Activated naive CD8-positive, alpha-beta T cell treated with anti-CD3 and anti-CD28 coated beads for 36 hours (primary cell): Measurements from ENCODE around the gene PTPRN2. TPM values are rescaled to one million over a fixed set of nuclear protein-coding genes. Genes with fewer than 3 reads are reported as not detected.
"Not testable (repeated sequence)": the region's sequence is repeated elsewhere in the genome, so short reads cannot be mapped to it uniquely, and the experiment has no call there.

Experiments used
- DNase-seq: peaks from one replicate; pipeline ENCODE4 v3.0.0; 2021
- H3K27ac Mint-ChIP-seq: one replicate; pipeline ENCODE4 v1.8.0; 2022; ENCODE audit warnings: mild to moderate bottlenecking, moderate library complexity, mixed read lengths
- H3K27me3 Mint-ChIP-seq: one replicate; pipeline ENCODE4 v1.8.0; 2022; ENCODE audit warnings: mild to moderate bottlenecking, mixed read lengths
- H3K36me3 Mint-ChIP-seq: one replicate; pipeline ENCODE4 v1.8.0; 2021; ENCODE audit warnings: mild to moderate bottlenecking, mixed read lengths
- H3K4me1 Mint-ChIP-seq: one replicate; pipeline ENCODE4 v1.8.0; 2021; ENCODE audit warnings: mixed read lengths
- H3K4me3 Mint-ChIP-seq: one replicate; pipeline ENCODE4 v1.8.0; 2022; ENCODE audit warnings: mild to moderate bottlenecking, moderate library complexity, mixed read lengths
- H3K9me3 Mint-ChIP-seq: one replicate; pipeline ENCODE4 v1.8.0; 2022; ENCODE audit warnings: mixed read lengths
- total RNA-seq, 2 experiments: library from RNA; stranded (reverse); gene quantifications; one replicate each; pipeline ENCODE4 v1.2.3, GENCODE V29; 2021

PTPRN2 gene
- total RNA-seq, 2 experiments from 2014 or later = 0.72 to 0.74 TPM

DNA sequence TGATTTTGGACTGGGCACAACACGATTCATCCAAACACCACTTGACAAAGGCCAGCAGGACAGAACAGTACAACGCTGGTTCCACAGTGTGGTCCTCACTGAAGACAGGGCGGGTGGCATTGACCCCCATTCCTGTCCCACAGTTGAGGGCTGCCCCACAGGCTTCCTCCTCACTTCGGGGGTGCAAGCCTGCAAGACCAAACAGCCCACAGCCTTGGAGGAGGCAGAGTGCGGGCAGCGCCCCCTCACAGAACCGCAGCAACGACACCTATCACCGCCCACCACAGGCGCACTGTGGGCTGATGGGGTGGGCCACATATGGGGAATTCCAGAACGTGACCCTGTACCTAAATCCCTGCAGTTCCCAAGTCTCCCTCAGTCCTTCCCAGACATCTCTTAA is 70.6 kb downstream of the PTPRN2 start:
- DNase-seq = no peak
- Mint-ChIP-seq H3K4me3 (no peak overlapping the region), H3K27ac (no peak overlapping the region), H3K9me3 (peaks cover 7% of the 10 kb centered on the region), H3K36me3 (no peaks in the 10 kb centered on the region), H3K27me3 (peaks cover 20% of the 10 kb centered on the region), H3K4me1 (no peaks in the 10 kb centered on the region)

DNA sequence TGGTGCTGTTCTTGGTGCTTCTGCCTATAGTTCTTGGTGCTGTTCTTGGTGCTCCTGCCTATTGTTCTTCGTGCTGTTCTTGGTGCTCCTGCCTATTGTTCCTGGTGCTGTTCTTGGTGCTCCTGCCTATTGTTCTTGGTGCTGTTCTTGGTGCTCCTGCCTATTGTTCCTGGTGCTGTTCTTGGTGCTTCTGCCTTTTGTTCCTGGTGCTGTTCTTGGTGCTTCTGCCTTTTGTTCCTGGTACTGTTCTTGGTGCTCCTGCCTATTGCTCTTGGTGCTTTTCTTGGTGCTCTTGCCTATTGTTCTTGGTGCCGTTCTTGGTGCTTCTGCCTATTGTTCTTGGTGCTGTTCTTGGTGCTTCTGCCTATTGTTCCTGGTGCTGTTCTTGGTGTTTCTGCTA is 71.1 kb downstream of the PTPRN2 start:
- Mint-ChIP-seq H3K4me1 (no peaks in the 10 kb centered on the region), H3K27ac (no peak overlapping the region), H3K27me3 (peaks cover 20% of the 10 kb centered on the region), H3K9me3 (peaks cover 9% of the 10 kb centered on the region), H3K36me3 (no peaks in the 10 kb centered on the region), H3K4me3 (no peak overlapping the region)
- DNase-seq = no peak

DNA sequence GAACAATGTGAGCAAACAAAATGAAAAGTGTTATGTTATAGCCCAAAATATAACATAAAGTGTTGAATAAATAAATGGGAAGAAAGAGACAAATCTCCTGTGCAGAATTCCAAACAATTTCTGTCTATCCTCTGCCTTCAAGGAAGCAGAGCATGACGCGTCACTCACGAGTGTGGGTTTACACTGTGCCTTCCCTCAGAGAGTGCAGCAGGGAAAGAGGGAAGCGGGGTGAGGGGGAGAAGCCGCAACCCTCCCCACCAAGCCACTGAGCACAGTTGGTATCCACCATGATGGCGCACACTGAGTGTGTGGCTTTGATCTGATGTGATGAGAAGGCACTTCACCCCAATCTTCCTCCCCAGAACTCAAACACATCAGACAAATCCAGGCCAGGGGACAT is 74.8 kb downstream of the PTPRN2 start:
- DNase-seq = no peak
- Mint-ChIP-seq H3K4me1 (no peaks in the 10 kb centered on the region), H3K27me3 (peaks cover 15% of the 10 kb centered on the region), H3K9me3 (peaks cover 18% of the 10 kb centered on the region), H3K27ac (no peak overlapping the region), H3K4me3 (no peak overlapping the region), H3K36me3 (no peaks in the 10 kb centered on the region)

DNA sequence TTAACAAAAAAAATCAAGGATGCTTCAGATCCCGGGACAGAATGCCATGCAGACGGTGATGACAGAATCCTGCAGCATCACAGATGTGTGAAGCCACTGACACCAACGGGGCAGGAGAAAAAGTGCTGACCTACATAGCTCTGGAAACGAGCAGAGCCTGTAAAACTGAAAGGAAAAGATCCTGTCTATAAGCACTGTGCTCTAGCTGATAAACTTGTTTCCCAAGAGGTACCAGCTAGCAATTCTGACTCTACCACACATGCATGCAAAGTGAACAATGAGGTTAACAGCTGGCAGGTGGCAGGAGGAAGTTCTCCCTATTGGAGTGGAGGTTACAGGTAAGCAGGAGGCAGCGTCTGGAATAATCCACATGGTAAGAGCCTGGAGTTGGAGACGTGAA is 75.6 kb downstream of the PTPRN2 start:
- no peaks in the 10 kb centered on the region for H3K4me1 Mint-ChIP-seq
- peaks cover 18% of the 10 kb centered on the region for H3K9me3 Mint-ChIP-seq
- H3K27ac Mint-ChIP-seq = no peak overlapping the region
- no peak overlapping the region for H3K4me3 Mint-ChIP-seq
- H3K36me3 Mint-ChIP-seq = no peaks in the 10 kb centered on the region
- DNase-seq = no peak
- peaks cover 18% of the 10 kb centered on the region for H3K27me3 Mint-ChIP-seq

DNA sequence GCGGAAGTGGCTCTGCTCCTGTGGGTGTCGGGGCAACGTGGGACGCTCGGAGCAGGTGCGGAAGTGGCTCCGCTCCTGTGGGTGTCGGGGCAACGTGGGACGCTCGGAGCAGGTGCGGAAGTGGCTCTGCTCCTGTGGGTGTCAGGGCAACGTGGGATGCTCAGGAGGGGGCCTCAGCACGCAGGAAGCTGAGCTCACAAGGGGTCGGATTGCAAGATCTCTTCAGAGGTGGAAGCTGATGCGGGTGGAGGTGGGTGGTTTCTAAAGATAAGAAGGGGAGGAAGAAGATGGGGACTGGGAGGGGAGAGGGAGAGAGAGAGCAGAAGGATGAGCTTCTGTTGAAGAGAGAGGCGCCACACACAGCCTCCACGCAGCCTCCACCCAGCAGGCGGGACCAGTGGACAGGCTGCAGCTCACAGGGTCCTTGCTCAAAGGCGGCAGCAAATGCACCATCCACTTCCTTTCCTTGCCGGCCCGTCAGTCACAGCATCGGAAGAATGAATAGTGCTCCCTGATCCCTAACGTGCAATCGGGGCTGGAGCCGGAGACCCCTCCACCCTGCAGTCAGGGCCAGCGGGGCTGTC is 78.7 kb downstream of the PTPRN2 start:
- Mint-ChIP-seq H3K36me3 (no peaks in the 10 kb centered on the region), H3K4me3 (no peak overlapping the region), H3K27ac (no peak overlapping the region), H3K27me3 (peaks cover 15% of the 10 kb centered on the region), H3K9me3 (peaks cover 19% of the 10 kb centered on the region), H3K4me1 (no peaks in the 10 kb centered on the region)
- DNase-seq = no peak

DNA sequence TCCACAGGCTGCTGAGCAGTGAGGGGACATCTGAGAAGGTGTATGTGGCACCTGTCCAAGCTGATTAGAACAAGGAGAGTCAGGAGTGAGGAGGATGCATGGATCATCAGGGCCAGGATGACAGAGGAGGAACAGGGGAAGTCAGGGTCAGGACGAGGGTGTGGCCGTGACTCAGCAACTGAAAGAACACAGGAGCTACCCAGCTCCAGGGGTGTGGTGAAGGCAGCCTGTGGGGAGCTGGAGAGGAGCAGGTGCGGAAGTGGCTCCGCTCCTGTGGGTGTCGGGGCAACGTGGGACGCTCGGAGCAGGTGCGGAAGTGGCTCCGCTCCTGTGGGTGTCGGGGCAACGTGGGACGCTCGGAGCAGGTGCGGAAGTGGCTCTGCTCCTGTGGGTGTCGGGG is 79.3 kb downstream of the PTPRN2 start:
- H3K36me3 Mint-ChIP-seq, H3K4me3 Mint-ChIP-seq, H3K27ac Mint-ChIP-seq, H3K4me1 Mint-ChIP-seq, DNase-seq: not testable (repeated sequence)
- H3K9me3 Mint-ChIP-seq = peaks cover 19% of the 10 kb centered on the region
- H3K27me3 Mint-ChIP-seq = peaks cover 16% of the 10 kb centered on the region

DNA sequence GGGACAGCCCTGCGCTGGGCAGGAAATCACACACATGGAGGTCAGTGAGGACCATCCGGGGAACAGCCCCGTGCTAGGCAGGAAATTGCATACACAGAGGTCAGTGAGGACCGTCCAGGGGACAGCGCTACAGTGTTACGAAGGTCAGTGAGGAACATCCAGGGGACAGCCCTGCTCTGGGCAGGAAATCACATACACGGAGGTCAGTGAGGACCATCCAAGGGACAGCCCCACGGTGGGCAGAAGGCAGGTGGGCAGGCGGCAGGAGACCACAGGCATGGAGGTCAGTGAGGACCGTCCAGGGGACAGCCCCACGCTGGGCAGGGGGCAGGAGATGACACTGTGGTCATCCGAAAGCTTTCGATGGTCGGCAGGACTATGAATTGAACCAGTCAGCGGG is 79.7 kb downstream of the PTPRN2 start:
- DNase-seq = no peak
- H3K9me3 Mint-ChIP-seq = peaks cover 19% of the 10 kb centered on the region
- no peaks in the 10 kb centered on the region for H3K36me3 Mint-ChIP-seq
- no peak overlapping the region for H3K27ac Mint-ChIP-seq
- H3K27me3 Mint-ChIP-seq = peaks cover 19% of the 10 kb centered on the region
- H3K4me3 Mint-ChIP-seq = no peak overlapping the region
- no peaks in the 10 kb centered on the region for H3K4me1 Mint-ChIP-seq

DNA sequence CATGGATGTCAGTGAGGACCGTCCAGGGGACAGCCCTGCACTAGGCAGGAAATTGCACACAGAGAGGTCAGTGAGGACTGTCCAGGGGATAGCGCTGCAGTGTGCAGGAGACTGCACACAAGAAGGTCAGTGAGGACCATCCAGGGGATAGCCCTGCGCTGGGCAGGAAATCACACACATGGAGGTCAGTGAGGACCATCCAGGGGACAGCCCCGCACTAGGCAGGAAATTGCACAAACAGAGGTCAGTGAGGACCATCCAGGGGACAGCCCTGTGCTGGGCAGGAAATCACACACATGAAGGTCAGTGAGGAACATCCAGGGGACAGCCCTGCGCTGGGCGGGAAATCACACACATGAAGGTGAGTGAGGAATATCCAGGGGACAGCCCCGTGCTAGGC is 80.4 kb downstream of the PTPRN2 start:
- H3K4me3 Mint-ChIP-seq, H3K4me1 Mint-ChIP-seq, DNase-seq, H3K36me3 Mint-ChIP-seq, H3K27ac Mint-ChIP-seq: not testable (repeated sequence)
- Mint-ChIP-seq H3K27me3 (peaks cover 19% of the 10 kb centered on the region), H3K9me3 (peaks cover 14% of the 10 kb centered on the region)

DNA sequence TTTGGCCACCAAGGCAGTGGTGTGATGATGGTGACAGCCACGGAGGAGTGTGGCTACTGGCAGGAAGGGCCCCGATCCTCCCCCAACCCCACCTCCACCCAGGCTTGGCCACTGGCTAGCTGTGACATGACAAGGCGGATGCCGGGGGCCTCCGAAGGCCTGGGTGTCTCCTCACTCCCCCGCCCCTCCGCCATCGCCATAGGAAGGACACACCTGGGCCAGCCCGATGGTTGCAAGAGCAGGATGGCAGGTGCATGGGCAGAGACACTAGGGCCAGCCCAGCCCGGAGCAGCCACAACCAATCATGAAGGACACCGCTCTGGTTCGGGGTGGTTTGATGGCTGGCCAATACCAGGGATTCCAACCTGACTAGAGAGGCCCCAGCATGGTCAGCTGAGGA is 81.0 kb downstream of the PTPRN2 start:
- H3K4me3 Mint-ChIP-seq = no peak overlapping the region
- H3K27ac Mint-ChIP-seq = no peak overlapping the region
- no peaks in the 10 kb centered on the region for H3K36me3 Mint-ChIP-seq
- H3K9me3 Mint-ChIP-seq = peaks cover 11% of the 10 kb centered on the region
- no peaks in the 10 kb centered on the region for H3K4me1 Mint-ChIP-seq
- no peak for DNase-seq
- H3K27me3 Mint-ChIP-seq = peaks cover 23% of the 10 kb centered on the region

DNA sequence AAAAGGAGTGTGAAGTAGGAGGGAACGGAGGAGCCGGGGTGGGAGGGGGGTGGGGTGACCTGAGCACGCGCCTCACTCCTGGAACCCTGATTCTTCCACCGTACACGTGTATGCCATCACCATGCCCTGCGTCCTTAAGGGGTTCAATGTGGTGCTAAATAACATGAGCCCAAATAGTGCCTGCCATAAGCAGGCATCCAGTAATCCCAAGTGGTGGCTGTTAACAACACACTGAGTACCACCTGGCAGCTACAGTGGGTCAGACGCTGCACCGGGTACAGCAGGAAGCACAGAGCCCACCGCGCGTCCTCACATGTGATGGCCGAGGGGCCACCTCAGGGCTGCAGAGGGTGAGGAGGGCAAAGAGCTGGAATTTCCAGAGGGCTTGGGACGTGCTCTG is 81.9 kb downstream of the PTPRN2 start:
- Mint-ChIP-seq H3K27ac (no peak overlapping the region), H3K36me3 (no peaks in the 10 kb centered on the region)

DNA sequence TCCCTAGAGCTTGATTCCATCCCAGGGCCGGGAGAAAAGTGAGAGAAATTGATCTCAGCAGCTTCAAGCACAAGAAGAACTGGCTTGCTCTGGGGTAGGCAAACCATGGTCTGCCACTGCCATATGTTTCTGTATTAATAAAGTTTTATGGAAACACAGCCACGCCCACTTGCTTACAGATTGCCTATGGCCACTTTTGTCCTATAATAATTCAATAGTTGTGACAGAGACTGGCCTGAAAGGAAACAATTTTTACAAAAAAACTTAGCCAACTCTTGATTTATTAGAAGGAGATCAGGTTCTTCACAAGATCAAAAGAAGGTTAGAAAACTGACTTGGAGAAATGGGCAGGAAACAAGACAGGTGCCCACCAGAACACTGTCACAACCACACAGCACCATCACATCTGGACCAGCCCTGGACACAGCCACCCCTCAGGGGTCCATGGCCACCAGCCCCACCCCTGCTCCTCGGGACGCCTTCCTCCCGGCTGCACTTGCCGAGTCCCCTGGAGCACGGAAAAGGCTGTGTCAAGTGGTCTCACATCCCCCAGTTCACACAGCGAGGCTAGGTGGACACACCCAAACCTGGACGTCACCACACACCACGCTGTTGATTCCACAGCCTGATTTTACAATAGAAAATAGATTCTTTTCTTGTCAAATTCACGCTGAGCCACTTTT is 85.4 kb downstream of the PTPRN2 start:
- no peak overlapping the region for H3K4me3 Mint-ChIP-seq
- no peak for DNase-seq
- H3K9me3 Mint-ChIP-seq = peaks cover 1% of the 10 kb centered on the region
- no peak overlapping the region for H3K27ac Mint-ChIP-seq
- H3K36me3 Mint-ChIP-seq = no peaks in the 10 kb centered on the region
- peaks cover 39% of the 10 kb centered on the region for H3K27me3 Mint-ChIP-seq
- H3K4me1 Mint-ChIP-seq = no peaks in the 10 kb centered on the region

More for the DNA sequence above, 81.9 kb downstream of the PTPRN2 start:
- Mint-ChIP-seq H3K9me3 (peaks cover 5% of the 10 kb centered on the region), H3K4me1 (no peaks in the 10 kb centered on the region), H3K4me3 (no peak overlapping the region), H3K27me3 (peaks cover 25% of the 10 kb centered on the region)
- DNase-seq = no peak

DNA sequence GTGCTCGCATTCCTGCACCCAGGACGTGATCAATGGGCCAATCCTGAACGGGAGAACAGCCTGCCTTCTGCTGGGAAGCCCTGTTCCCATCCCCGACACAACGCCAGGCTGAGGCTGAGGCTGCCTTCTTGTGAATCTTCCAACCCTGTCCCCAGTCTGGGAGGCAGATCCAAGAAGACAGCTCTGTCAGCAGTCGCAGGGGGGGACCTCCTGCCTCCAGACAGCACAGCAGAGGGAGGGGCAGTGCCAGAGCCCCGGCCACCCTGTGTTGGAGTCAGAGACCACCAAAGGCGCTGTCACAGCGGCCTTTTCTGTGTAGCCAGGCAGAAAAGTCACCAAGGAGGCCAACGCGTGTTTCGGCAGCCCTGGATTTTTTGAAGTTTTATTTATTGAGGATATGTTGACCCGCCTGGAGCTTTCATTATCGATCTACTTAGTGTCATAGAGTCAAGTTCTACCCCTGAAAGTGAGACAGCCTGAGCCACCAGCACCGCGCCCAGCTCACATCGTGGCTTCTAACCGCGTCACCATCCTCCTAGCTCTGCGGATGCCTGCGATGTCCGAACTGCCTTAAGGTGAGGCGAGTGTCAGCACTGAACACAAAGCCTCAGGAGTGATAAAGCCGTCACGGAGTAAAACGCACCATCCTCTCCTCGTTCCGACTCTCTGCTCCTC is 86.1 kb downstream of the PTPRN2 start:
- Mint-ChIP-seq H3K27ac (no peak overlapping the region), H3K9me3 (peaks cover 1% of the 10 kb centered on the region), H3K36me3 (no peaks in the 10 kb centered on the region), H3K4me3 (no peak overlapping the region), H3K27me3 (peaks cover 37% of the 10 kb centered on the region), H3K4me1 (no peaks in the 10 kb centered on the region)
- DNase-seq = no peak

DNA sequence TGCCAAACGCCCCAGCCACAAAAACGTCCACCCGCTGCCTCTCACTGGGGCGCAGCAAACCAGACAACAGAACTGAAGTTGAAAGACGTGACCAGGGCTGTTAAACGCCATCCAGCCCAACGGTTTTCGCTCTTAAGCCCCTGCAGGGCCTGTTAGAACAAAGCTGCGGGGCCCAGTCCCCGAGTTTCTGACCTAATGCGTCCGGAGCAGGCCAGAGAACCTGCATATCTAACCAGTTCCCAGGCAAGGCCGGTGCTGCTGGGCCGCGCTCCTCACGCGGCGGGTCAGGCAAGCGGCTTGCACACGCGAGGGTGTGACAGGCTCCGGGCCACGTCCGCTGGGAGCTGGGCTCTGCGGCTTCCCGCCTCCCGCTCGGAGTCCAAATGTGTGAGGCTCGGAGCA is 87.0 kb downstream of the PTPRN2 start:
- DNase-seq = no peak

DNA sequence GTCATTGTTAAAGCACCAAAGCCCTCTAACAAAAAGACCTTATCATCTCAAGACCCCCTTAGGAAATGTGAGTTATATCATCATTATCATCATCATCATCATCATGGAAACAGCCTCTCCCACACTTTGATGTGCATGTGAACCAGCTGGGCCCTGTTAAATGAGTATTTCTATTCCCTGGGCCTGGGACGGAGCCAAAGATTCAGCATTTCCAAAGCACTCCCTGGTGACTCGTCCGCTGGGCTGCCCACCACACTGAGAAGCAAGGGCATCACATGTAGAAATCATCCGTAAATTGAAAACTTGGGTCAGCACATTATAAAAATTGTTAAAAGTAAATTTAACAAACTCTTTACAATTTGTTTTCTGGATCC is 88.6 kb downstream of the PTPRN2 start:
- H3K27ac Mint-ChIP-seq = no peak overlapping the region
- H3K36me3 Mint-ChIP-seq = no peaks in the 10 kb centered on the region
- no peak overlapping the region for H3K4me3 Mint-ChIP-seq
- DNase-seq = no peak
- peaks cover 39% of the 10 kb centered on the region for H3K27me3 Mint-ChIP-seq
- H3K9me3 Mint-ChIP-seq = no peaks in the 10 kb centered on the region
- H3K4me1 Mint-ChIP-seq = peaks cover 3% of the 10 kb centered on the region

More for the DNA sequence above, 87.0 kb downstream of the PTPRN2 start:
- Mint-ChIP-seq H3K4me3 (no peak overlapping the region), H3K9me3 (peaks cover 1% of the 10 kb centered on the region), H3K27ac (no peak overlapping the region), H3K4me1 (peaks cover 1% of the 10 kb centered on the region), H3K36me3 (no peaks in the 10 kb centered on the region), H3K27me3 (peaks cover 38% of the 10 kb centered on the region)

DNA sequence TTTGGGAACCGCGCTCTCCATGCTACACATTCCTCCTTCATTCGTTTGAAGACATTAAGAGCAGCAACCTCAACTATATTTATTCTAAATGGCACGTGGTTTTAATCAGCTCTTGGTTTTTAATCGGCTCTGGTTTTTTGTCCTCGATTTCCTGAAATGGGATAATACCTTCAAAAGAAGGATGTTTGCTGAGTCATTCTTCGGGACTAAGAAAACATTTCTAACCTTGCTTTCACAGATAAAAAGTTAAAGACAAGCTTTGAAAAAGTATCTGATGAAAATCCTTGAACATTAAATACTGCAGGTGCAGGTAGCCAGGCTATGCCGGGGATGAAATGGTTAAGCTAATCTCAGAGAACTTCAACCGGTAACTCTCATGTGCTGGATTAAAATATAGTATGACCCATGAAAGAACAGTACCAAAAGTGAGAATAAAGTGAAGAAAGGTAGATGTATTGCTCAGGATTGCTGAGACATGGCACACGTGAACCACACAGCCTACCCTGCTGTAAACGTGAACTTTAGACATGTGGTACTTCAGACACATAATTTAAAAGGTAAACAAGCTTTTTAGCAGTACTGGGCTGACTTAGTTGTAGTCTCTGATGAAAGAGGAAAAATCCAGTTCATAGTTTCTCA is 89.1 kb downstream of the PTPRN2 start:
- Mint-ChIP-seq H3K9me3 (no peaks in the 10 kb centered on the region), H3K4me3 (no peak overlapping the region), H3K36me3 (no peaks in the 10 kb centered on the region), H3K27me3 (peaks cover 39% of the 10 kb centered on the region), H3K4me1 (peaks cover 3% of the 10 kb centered on the region), H3K27ac (no peak overlapping the region)
- DNase-seq = no peak
